ENCODE data around the gene CACNG5.
"Not testable (repeated sequence)": the region's sequence is repeated elsewhere in the genome, so short reads cannot be mapped to it uniquely, and the experiment has no call there.

- not testable (repeated sequence) for TF ChIP-seq OSR1 (CRISPR knock-in tag; IDR thresholded peaks at IDR 0.05); PPARA (CRISPR knock-in tag; IDR thresholded peaks at IDR 0.05; ENCODE audit: borderline replicate concordance); CREB5 (CRISPR knock-in tag; IDR thresholded peaks at IDR 0.05; ENCODE audit: low read depth); POU6F1 (CRISPR knock-in tag; IDR thresholded peaks at IDR 0.05; ENCODE audit: borderline replicate concordance, low read depth); ZFP30 (CRISPR knock-in tag; IDR thresholded peaks at IDR 0.05); ZC3H10 (CRISPR knock-in tag; IDR thresholded peaks at IDR 0.05); SNAI2 (CRISPR knock-in tag; IDR thresholded peaks at IDR 0.05); GLIS3 (CRISPR knock-in tag; IDR thresholded peaks at IDR 0.05); TCF4 (CRISPR knock-in tag; IDR thresholded peaks at IDR 0.05; ENCODE audit: borderline replicate concordance); RARB (CRISPR knock-in tag; IDR thresholded peaks at IDR 0.05); BACH2 (CRISPR knock-in tag; IDR thresholded peaks at IDR 0.05; ENCODE audit: borderline replicate concordance)
- TF ChIP-seq, protein P1, sequence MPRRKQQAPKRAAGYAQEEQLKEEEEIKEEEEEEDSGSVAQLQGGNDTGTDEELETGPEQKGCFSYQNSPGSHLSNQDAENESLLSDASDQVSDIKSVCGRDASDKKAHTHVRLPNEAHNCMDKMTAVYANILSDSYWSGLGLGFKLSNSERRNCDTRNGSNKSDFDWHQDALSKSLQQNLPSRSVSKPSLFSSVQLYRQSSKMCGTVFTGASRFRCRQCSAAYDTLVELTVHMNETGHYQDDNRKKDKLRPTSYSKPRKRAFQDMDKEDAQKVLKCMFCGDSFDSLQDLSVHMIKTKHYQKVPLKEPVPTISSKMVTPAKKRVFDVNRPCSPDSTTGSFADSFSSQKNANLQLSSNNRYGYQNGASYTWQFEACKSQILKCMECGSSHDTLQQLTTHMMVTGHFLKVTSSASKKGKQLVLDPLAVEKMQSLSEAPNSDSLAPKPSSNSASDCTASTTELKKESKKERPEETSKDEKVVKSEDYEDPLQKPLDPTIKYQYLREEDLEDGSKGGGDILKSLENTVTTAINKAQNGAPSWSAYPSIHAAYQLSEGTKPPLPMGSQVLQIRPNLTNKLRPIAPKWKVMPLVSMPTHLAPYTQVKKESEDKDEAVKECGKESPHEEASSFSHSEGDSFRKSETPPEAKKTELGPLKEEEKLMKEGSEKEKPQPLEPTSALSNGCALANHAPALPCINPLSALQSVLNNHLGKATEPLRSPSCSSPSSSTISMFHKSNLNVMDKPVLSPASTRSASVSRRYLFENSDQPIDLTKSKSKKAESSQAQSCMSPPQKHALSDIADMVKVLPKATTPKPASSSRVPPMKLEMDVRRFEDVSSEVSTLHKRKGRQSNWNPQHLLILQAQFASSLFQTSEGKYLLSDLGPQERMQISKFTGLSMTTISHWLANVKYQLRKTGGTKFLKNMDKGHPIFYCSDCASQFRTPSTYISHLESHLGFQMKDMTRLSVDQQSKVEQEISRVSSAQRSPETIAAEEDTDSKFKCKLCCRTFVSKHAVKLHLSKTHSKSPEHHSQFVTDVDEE (CRISPR knock-in tag; IDR thresholded peaks at IDR 0.05): not testable (repeated sequence)
- TF ChIP-seq, protein P2, sequence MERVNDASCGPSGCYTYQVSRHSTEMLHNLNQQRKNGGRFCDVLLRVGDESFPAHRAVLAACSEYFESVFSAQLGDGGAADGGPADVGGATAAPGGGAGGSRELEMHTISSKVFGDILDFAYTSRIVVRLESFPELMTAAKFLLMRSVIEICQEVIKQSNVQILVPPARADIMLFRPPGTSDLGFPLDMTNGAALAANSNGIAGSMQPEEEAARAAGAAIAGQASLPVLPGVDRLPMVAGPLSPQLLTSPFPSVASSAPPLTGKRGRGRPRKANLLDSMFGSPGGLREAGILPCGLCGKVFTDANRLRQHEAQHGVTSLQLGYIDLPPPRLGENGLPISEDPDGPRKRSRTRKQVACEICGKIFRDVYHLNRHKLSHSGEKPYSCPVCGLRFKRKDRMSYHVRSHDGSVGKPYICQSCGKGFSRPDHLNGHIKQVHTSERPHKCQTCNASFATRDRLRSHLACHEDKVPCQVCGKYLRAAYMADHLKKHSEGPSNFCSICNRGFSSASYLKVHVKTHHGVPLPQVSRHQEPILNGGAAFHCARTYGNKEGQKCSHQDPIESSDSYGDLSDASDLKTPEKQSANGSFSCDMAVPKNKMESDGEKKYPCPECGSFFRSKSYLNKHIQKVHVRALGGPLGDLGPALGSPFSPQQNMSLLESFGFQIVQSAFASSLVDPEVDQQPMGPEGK (CRISPR knock-in tag; IDR thresholded peaks at IDR 0.05; ENCODE audit: borderline replicate concordance): not testable (repeated sequence)
Observed at GRCh38 chr17:66903296-66903695, 68.4 kb downstream of the CACNG5 start.

All from SK-N-SH treated with all-trans-retinoic acid at 6 μM for 48 hours (cell line).